GM15510 (cell line): Measurements from ENCODE around the gene MCM7.
A peak's percentile ranks its signal among the peaks of the same experiment; 100 is the strongest.

ENCODE experiments used
- POLR2A ChIP-seq: IDR thresholded peaks from 3 replicates; pipeline ENCODE4 v1.6.1; 2011; ENCODE audit warnings: borderline replicate concordance; ENCODE audit not compliant: insufficient read length; ENCODE audit errors: extremely low read depth

Gene MCM7

DNA sequence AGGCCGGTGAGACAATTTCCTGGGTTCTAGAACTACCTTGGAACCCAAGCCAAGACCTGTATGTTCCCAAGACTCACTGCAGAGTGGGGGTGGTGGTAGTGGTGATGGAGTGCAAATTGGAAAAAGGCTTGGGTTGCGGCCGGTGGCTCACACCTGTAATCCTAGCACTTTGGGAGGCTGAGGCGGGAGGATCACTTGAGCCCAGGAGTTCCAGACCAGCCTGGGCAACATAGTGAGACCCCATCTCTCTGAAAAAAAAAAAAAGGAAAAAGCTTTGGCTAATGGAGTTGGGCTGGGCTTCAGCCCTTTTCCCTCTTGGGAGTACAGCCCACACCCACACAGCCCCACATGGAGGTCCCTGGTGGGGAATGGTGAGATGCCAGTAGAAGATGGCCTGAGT, 4.3 kb upstream of the MCM7 start:
- TF ChIP-seq POLR2A, result no peak

DNA sequence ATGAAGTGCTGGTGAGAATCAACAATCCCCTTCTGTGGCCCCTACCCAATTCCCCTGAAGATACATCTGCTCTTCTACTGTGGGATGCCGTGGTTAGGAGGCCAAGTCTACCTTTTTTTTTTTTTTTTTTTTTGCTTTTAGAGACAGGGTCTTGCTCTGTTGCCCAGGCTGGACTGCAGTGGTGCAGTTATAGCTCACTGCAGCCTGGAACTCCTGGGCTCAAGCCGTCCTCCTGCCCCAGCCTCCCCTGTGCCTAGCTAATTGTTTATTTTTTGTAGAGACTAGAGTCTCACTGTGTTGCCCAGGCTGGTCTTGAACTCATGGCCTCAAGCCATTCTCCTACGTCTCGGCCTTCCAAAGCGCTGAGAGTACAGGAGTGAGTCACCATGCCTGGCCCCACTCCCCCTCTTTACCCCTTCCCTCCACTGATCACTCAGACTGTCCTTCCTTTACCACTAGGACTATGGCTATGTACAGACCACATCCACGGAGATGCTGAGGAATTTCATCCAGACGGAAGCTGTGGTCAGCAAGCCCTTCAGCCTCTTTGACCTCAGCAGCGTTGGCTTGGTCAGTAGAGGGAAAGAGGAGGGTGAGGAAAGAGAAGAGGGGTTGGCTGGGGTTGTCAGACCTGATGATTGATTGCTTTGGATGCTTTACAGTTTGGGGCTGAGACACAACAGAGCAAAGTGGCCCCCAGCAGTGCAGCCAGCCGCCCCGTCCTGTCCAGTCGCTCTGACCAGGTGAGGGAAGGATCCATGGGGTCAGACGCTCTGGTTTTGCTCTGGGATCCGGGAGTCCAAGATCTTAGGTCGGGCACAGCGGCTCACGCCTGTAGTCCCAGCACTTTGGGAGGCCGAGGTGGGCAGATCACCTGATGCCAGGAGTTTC, 2.0 kb upstream of the MCM7 start:
- no peak for TF ChIP-seq POLR2A

DNA sequence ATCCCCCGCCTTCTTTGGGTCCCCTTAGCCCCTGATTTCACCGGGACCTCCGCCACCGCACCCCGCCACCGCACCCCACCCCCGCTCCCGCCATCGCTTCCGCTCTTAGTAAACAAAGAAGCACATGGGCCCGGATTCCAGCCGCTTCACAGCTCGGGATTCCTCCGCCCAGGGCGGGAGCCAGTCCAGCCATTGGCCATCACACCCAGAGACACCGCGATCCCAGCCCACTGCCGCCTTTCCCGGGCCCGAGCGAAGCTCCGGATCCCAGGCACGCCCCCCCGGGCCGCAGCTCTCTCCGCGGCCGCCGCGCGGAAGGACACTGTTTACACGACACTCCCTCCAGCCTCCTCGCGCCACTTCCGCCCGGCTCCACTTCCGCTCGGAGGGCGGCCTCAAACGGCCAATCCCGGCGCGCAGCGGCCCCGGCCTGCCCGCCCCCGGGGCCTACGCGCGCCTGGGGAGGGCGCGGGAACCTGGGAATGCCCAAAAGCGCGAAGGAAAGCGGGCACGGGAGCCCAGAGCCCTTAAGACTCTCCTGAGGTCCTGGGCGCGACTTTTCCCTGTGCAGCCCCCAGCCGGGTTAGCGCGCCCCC, 679 bp downstream of the MCM7 start:
- peak; percentile 33 for TF ChIP-seq POLR2A

DNA sequence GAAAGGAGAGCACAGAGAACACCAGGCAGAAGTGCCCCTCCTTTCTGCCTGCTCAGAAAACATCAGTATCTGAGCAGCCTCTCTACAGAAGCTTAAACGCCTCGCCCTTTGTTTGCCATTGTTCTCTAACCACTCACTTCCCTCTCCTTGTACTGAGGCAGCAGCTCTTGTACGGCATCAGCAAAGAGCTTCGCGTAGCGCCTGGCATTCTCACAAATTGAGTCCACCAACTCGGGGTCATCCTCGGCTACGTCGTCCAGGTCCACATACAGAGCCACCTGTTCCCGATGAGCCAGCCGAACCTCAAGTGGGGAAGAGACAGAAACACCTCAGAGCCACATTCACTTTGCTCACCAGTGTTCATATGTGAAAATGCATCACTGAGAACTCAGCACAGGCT, 1.7 kb downstream of the MCM7 start:
- TF ChIP-seq POLR2A, result no peak

- TF ChIP-seq POLR2A, result no peak
These were observed 2.3 kb downstream of the MCM7 start for GRCh38 chr7:100098913-100099312.

DNA sequence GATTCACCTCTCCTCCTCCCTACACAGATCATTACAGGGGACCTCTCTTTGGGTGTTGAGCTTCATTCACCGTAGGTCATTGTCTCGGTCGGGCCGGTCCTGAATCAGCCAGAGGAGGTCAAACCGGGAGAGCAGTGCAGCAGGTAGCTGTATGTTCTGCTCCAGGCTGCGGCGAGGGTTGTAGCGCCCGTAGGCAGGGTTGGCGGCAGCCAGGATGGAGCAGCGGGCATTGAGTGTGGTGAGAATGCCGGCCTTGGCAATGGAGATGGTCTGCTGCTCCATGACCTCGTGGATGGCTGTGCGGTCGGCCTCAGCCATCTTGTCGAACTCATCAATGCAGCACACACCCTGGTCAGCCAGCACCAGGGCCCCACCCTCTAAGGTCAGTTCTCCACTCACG, 5.5 kb downstream of the MCM7 start:
- TF ChIP-seq POLR2A, result no peak

DNA sequence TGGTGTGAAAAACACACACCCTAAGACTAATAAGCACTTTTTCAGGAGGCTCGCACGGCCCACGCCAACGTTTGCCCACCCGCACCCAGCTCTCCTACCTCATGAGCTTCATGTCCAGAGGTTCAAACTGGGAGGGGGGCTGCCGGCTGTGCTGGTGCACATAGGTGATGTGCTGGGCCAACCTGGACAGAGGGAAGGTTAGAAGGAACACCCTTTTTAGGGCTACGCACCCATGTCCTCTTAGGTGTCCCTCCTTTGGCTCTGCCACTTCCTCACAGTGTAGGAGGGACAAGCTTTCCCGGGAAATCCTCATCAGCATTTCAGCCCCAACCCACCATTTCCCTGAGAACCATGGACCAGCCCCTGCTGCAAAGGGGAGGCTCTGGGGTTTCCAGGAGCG, 5.9 kb downstream of the MCM7 start:
- no peak for TF ChIP-seq POLR2A

DNA sequence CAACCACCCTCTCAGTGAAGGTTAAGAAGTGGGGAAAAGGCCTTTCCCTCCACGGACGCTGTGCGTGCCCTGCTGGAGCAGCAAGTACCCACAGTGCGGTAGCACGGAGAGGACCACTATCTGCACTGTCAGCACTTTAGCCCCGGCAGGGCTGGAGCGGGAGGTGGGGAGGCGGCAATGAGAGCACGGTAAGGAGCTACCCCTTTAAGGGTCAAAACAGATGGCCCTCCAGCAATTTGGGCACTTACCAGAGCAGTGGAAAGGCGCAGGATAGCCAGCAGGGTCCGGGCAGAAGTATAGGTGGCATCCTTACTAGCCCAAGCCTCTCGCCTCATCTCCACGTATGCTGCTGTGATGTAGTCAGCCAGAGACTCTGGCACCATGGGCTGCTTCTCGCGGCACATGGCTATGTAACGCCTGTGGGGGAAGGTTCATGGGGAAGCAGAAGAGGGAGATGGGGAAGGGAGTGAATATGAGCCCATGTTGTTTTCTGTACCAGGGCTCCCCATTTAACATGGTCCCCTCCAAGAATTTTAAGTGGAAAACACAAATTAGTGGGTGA, 7.2 kb downstream of the MCM7 start:
- no peak for TF ChIP-seq POLR2A

GRCh38 chr7:100093498-100093897, 7.7 kb downstream of the MCM7 start:
- no peak for TF ChIP-seq POLR2A

- no peak for TF ChIP-seq POLR2A
These were observed 8.1 kb downstream of the MCM7 start for GRCh38 chr7:100093054-100093453.

DNA sequence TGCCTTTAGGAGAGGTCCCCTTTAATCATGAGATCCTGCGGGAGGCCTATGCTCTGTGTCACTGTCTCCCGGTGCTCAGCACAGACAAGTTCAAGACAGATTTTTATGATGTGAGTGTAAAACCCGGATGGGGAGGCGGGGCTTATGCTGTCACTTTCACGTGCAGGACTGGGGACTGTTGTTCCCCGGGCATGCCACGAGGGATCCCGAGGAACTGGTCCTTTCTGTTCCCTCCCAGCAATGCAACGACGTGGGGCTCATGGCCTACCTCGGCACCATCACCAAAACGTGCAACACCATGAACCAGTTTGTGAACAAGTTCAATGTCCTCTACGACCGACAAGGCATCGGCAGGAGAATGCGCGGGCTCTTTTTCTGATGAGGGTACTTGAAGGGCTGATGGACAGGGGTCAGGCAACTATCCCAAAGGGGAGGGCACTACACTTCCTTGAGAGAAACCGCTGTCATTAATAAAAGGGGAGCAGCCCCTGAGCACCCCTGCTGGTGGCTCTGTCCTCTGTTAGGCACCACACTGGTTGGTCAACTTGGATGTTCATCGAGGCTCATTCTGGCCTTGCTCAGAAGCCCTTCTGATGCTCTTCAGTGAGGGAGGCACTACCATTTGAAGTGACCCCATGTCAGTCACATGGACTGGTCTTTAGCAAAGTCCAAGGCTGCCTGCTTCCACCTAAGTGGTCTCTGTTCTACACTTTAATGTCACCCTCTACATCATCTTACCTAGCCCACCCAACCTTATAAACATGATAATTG, 9.6 kb downstream of the MCM7 start:
- TF ChIP-seq POLR2A, result peak; percentile 5

DNA sequence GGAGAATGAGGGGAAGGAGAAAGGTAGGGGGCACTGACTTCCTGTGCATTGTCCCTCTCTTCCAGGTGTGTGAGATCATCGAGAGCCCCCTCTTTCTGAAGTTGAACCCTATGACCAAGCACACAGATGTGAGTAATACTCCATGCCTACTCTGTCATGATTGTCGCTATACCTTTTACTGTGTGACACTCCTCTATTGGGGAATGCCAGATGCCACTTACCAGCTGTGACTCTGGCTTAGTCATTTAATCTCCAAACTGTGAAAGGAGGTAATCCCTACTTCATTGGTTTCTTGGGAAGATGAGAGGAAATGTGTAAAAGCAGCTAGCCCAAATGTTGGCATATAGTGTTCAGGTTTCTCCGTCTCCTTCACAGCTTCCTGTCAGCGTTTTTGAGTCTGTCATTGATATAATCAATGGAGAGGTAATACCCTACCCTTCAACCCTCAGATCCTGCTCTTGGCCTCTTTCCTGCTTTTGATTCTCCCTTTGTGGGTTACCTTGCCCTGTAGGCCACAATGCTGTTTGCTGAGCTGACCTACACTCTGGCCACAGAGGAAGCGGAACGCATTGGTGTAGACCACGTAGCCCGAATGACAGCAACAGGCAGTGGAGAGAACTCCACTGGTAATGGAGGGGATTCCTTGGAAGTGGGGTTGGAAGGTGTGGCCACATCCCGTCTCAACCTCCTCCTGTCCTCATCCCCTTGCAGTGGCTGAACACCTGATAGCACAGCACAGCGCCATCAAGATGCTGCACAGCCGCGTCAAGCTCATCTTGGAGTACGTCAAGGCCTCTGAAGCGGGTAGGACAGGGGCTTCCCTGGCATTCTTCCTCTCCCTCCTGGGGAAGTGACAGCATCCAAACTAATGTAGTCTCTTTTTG, 10.4 kb downstream of the MCM7 start:
- peak; percentile 6 for TF ChIP-seq POLR2A

GRCh38 chr7:100089458-100090196, 11.6 kb downstream of the MCM7 start:
- TF ChIP-seq POLR2A, result no peak
